ENCODE results near the gene ANO9. TPM values are rescaled to one million over a fixed set of nuclear protein-coding genes. Genes with fewer than 3 reads are reported as not detected.

Gene ANO9
- total and polyA plus RNA-seq, 2 experiments from 2014 or later: not detected

GRCh38 chr11:490186-490929, 48.5 kb upstream of the ANO9 start:
- no peaks in the 10 kb centered on the region for H3K36me3 ChIP-seq (ENCODE audit: low read depth)
- no peaks in the 10 kb centered on the region for H3K27me3 ChIP-seq (replicated peaks; ENCODE audit: insufficient read depth)
- no peak overlapping the region for H3K4me2 ChIP-seq (ENCODE audit: unreplicated experiment)
- no peak overlapping the region for H3K4me3 ChIP-seq
- H3K9me3 ChIP-seq (ENCODE audit: low read depth): no peaks in the 10 kb centered on the region
- H3K27ac ChIP-seq: no peak overlapping the region
- no peaks in the 10 kb centered on the region for H3K9me2 ChIP-seq (ENCODE audit: insufficient read depth)
- no peak overlapping the region for H3K9ac ChIP-seq
- peaks cover 6% of the 10 kb centered on the region; the same call in 1 of the 2 replicates for H3F3A ChIP-seq (ENCODE audit: insufficient read depth)
- 84 to 90% methylated on average over 29 to 38 of the region's 38 CpGs for WGBS, 2 experiments (ENCODE audit: low coverage in 1 of 2, low lambda C conversion rate in 2 of 2, missing lambda C conversion rate in 2 of 2)
- in situ Hi-C loops (cut with MboI): no loop called here
- TF ChIP-seq EZH2 (IDR thresholded peaks at IDR 0.05; ENCODE audit: insufficient read depth, poor library complexity, severe bottlenecking) (no peak), EZH2phosphoT487 (IDR thresholded peaks at IDR 0.05; ENCODE audit: insufficient read depth, low read depth) (no peak)
- H3K79me2 ChIP-seq (ENCODE audit: insufficient read depth): no peaks in the 10 kb centered on the region
- H3K4me1 ChIP-seq (ENCODE audit: insufficient read depth): no peaks in the 10 kb centered on the region
- H2AFZ ChIP-seq: no peak overlapping the region
- DNase-seq: no peak
- no peaks in the 10 kb centered on the region for H4K20me1 ChIP-seq (ENCODE audit: insufficient read depth)

GRCh38 chr11:489610-490185, 47.9 kb upstream of the ANO9 start:
- Histone ChIP-seq H3K27me3 (replicated peaks; ENCODE audit: insufficient read depth) (no peaks in the 10 kb centered on the region), H3K4me2 (ENCODE audit: unreplicated experiment) (no peak overlapping the region), H3F3A (ENCODE audit: insufficient read depth) (peaks cover 6% of the 10 kb centered on the region; the same call in 1 of the 2 replicates), H3K9me3 (ENCODE audit: low read depth) (no peaks in the 10 kb centered on the region), H3K36me3 (ENCODE audit: low read depth) (no peaks in the 10 kb centered on the region), H3K79me2 (ENCODE audit: insufficient read depth) (no peaks in the 10 kb centered on the region), H3K9ac (no peak overlapping the region), H3K4me1 (ENCODE audit: insufficient read depth) (no peaks in the 10 kb centered on the region), H3K4me3 (no peak overlapping the region), H2AFZ (no peak overlapping the region), H3K27ac (no peak overlapping the region), H4K20me1 (ENCODE audit: insufficient read depth) (no peaks in the 10 kb centered on the region), H3K9me2 (ENCODE audit: insufficient read depth) (no peaks in the 10 kb centered on the region)
- 91 to 94% methylated on average over 21 to 37 of the region's 37 CpGs for WGBS, 2 experiments (ENCODE audit: low coverage in 1 of 2, low lambda C conversion rate in 2 of 2, missing lambda C conversion rate in 2 of 2)
- TF ChIP-seq EZH2 (IDR thresholded peaks at IDR 0.05; ENCODE audit: insufficient read depth, poor library complexity, severe bottlenecking) (no peak), EZH2phosphoT487 (IDR thresholded peaks at IDR 0.05; ENCODE audit: insufficient read depth, low read depth) (no peak)
- in situ Hi-C loops (cut with MboI): no loop called here
- no peak for DNase-seq

GRCh38 chr11:488992-489391, 47.2 kb upstream of the ANO9 start:
- DNase-seq: no peak
- Histone ChIP-seq H2AFZ (no peak overlapping the region), H3K79me2 (ENCODE audit: insufficient read depth) (no peaks in the 10 kb centered on the region), H3K9me3 (ENCODE audit: low read depth) (no peaks in the 10 kb centered on the region), H3K36me3 (ENCODE audit: low read depth) (no peaks in the 10 kb centered on the region), H3K9ac (no peak overlapping the region), H3K4me3 (no peak overlapping the region), H3K9me2 (ENCODE audit: insufficient read depth) (no peaks in the 10 kb centered on the region), H4K20me1 (ENCODE audit: insufficient read depth) (no peaks in the 10 kb centered on the region), H3K27ac (no peak overlapping the region), H3F3A (ENCODE audit: insufficient read depth) (peaks cover 6% of the 10 kb centered on the region; the same call in 1 of the 2 replicates), H3K4me1 (ENCODE audit: insufficient read depth) (no peaks in the 10 kb centered on the region), H3K4me2 (ENCODE audit: unreplicated experiment) (no peak overlapping the region), H3K27me3 (replicated peaks; ENCODE audit: insufficient read depth) (no peaks in the 10 kb centered on the region)
- in situ Hi-C loops (cut with MboI): no loop called here
- TF ChIP-seq EZH2phosphoT487 (IDR thresholded peaks at IDR 0.05; ENCODE audit: insufficient read depth, low read depth): no peak
- TF ChIP-seq EZH2 (IDR thresholded peaks at IDR 0.05; ENCODE audit: insufficient read depth, poor library complexity, severe bottlenecking): no peak
- WGBS, 2 experiments (ENCODE audit: low coverage in 1 of 2, low lambda C conversion rate in 2 of 2, missing lambda C conversion rate in 2 of 2): 87 to 92% methylated on average over 19 of the region's 19 CpGs

- TF ChIP-seq EZH2 (IDR thresholded peaks at IDR 0.05; ENCODE audit: insufficient read depth, poor library complexity, severe bottlenecking): no peak
- no peak for TF ChIP-seq EZH2phosphoT487 (IDR thresholded peaks at IDR 0.05; ENCODE audit: insufficient read depth, low read depth)
- H3K27ac ChIP-seq: no peak overlapping the region
- no peak overlapping the region for H3K4me2 ChIP-seq (ENCODE audit: unreplicated experiment)
- in situ Hi-C loops (cut with MboI): no loop called here
- DNase-seq: no peak
- H3K27me3 ChIP-seq (replicated peaks; ENCODE audit: insufficient read depth): no peaks in the 10 kb centered on the region
- H3K4me3 ChIP-seq: no peak overlapping the region
- no peaks in the 10 kb centered on the region for H4K20me1 ChIP-seq (ENCODE audit: insufficient read depth)
- 0 out of 2 replicates have a peak, but pooled peaks cover under 1% of the 10 kb centered on the region for H3K79me2 ChIP-seq (ENCODE audit: insufficient read depth)
- H3K9me2 ChIP-seq (ENCODE audit: insufficient read depth): no peaks in the 10 kb centered on the region
- no peak overlapping the region for H3K9ac ChIP-seq
- peaks cover 5% of the 10 kb centered on the region; the same call in 1 of the 2 replicates for H3F3A ChIP-seq (ENCODE audit: insufficient read depth)
- H3K4me1 ChIP-seq (ENCODE audit: insufficient read depth): no peaks in the 10 kb centered on the region
- H3K9me3 ChIP-seq (ENCODE audit: low read depth): no peaks in the 10 kb centered on the region
- 90% methylated on average over 10 to 19 of the region's 19 CpGs for WGBS, 2 experiments (ENCODE audit: low coverage in 1 of 2, low lambda C conversion rate in 2 of 2, missing lambda C conversion rate in 2 of 2)
- H2AFZ ChIP-seq: no peak overlapping the region
- H3K36me3 ChIP-seq (ENCODE audit: low read depth): no peaks in the 10 kb centered on the region
These were observed 46.8 kb upstream of the ANO9 start for GRCh38 chr11:488579-488978.
